ENCODE measurements around the gene SPTB.

DNA sequence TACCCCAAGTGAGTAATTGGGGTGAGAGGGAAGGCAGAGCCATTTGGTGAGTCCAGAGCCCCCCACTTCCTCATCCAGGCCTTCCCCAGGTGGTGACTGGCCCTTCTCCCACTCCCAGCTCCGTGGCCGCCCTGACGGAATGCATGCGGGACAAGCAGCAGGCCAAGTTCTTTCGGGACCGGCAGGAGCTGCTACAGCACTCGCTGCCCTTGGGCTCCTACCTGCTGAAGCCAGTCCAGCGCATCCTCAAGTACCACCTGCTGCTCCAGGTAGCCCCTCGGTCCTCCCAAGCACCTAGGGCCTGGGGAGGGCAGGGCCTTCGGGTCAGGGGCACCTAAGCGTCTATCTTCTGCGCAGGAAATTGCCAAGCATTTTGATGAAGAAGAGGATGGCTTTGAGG is 149.0 kb downstream of the SPTB start:
- TF ChIP-seq, protein P1, sequence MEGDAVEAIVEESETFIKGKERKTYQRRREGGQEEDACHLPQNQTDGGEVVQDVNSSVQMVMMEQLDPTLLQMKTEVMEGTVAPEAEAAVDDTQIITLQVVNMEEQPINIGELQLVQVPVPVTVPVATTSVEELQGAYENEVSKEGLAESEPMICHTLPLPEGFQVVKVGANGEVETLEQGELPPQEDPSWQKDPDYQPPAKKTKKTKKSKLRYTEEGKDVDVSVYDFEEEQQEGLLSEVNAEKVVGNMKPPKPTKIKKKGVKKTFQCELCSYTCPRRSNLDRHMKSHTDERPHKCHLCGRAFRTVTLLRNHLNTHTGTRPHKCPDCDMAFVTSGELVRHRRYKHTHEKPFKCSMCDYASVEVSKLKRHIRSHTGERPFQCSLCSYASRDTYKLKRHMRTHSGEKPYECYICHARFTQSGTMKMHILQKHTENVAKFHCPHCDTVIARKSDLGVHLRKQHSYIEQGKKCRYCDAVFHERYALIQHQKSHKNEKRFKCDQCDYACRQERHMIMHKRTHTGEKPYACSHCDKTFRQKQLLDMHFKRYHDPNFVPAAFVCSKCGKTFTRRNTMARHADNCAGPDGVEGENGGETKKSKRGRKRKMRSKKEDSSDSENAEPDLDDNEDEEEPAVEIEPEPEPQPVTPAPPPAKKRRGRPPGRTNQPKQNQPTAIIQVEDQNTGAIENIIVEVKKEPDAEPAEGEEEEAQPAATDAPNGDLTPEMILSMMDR (tag by site-specific recombination; IDR thresholded peaks at IDR 0.05): no peak
- TF ChIP-seq, protein P2, sequence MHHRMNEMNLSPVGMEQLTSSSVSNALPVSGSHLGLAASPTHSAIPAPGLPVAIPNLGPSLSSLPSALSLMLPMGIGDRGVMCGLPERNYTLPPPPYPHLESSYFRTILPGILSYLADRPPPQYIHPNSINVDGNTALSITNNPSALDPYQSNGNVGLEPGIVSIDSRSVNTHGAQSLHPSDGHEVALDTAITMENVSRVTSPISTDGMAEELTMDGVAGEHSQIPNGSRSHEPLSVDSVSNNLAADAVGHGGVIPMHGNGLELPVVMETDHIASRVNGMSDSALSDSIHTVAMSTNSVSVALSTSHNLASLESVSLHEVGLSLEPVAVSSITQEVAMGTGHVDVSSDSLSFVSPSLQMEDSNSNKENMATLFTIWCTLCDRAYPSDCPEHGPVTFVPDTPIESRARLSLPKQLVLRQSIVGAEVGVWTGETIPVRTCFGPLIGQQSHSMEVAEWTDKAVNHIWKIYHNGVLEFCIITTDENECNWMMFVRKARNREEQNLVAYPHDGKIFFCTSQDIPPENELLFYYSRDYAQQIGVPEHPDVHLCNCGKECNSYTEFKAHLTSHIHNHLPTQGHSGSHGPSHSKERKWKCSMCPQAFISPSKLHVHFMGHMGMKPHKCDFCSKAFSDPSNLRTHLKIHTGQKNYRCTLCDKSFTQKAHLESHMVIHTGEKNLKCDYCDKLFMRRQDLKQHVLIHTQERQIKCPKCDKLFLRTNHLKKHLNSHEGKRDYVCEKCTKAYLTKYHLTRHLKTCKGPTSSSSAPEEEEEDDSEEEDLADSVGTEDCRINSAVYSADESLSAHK (tag by site-specific recombination; IDR thresholded peaks at IDR 0.05): no peak
- TF ChIP-seq, protein P3, sequence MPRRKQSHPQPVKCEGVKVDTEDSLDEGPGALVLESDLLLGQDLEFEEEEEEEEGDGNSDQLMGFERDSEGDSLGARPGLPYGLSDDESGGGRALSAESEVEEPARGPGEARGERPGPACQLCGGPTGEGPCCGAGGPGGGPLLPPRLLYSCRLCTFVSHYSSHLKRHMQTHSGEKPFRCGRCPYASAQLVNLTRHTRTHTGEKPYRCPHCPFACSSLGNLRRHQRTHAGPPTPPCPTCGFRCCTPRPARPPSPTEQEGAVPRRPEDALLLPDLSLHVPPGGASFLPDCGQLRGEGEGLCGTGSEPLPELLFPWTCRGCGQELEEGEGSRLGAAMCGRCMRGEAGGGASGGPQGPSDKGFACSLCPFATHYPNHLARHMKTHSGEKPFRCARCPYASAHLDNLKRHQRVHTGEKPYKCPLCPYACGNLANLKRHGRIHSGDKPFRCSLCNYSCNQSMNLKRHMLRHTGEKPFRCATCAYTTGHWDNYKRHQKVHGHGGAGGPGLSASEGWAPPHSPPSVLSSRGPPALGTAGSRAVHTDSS (tag by site-specific recombination; IDR thresholded peaks at IDR 0.05): no peak
- TF ChIP-seq ZNF600 (tag by site-specific recombination; IDR thresholded peaks at IDR 0.05) (no peak), ZFP3 (tag by site-specific recombination; IDR thresholded peaks at IDR 0.05; ENCODE audit: low read depth) (no peak), YY1 (tag by site-specific recombination; IDR thresholded peaks at IDR 0.05) (no peak), ZNF114 (tag by site-specific recombination; IDR thresholded peaks at IDR 0.05) (no peak)
- TF ChIP-seq, protein P4, sequence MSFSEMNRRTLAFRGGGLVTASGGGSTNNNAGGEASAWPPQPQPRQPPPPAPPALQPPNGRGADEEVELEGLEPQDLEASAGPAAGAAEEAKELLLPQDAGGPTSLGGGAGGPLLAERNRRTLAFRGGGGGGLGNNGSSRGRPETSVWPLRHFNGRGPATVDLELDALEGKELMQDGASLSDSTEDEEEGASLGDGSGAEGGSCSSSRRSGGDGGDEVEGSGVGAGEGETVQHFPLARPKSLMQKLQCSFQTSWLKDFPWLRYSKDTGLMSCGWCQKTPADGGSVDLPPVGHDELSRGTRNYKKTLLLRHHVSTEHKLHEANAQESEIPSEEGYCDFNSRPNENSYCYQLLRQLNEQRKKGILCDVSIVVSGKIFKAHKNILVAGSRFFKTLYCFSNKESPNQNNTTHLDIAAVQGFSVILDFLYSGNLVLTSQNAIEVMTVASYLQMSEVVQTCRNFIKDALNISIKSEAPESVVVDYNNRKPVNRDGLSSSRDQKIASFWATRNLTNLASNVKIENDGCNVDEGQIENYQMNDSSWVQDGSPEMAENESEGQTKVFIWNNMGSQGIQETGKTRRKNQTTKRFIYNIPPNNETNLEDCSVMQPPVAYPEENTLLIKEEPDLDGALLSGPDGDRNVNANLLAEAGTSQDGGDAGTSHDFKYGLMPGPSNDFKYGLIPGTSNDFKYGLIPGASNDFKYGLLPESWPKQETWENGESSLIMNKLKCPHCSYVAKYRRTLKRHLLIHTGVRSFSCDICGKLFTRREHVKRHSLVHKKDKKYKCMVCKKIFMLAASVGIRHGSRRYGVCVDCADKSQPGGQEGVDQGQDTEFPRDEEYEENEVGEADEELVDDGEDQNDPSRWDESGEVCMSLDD (tag by site-specific recombination; IDR thresholded peaks at IDR 0.05): no peak
- TF ChIP-seq, protein P5, sequence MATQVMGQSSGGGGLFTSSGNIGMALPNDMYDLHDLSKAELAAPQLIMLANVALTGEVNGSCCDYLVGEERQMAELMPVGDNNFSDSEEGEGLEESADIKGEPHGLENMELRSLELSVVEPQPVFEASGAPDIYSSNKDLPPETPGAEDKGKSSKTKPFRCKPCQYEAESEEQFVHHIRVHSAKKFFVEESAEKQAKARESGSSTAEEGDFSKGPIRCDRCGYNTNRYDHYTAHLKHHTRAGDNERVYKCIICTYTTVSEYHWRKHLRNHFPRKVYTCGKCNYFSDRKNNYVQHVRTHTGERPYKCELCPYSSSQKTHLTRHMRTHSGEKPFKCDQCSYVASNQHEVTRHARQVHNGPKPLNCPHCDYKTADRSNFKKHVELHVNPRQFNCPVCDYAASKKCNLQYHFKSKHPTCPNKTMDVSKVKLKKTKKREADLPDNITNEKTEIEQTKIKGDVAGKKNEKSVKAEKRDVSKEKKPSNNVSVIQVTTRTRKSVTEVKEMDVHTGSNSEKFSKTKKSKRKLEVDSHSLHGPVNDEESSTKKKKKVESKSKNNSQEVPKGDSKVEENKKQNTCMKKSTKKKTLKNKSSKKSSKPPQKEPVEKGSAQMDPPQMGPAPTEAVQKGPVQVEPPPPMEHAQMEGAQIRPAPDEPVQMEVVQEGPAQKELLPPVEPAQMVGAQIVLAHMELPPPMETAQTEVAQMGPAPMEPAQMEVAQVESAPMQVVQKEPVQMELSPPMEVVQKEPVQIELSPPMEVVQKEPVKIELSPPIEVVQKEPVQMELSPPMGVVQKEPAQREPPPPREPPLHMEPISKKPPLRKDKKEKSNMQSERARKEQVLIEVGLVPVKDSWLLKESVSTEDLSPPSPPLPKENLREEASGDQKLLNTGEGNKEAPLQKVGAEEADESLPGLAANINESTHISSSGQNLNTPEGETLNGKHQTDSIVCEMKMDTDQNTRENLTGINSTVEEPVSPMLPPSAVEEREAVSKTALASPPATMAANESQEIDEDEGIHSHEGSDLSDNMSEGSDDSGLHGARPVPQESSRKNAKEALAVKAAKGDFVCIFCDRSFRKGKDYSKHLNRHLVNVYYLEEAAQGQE (tag by site-specific recombination; IDR thresholded peaks at IDR 0.05): no peak
- TF ChIP-seq, protein P6, sequence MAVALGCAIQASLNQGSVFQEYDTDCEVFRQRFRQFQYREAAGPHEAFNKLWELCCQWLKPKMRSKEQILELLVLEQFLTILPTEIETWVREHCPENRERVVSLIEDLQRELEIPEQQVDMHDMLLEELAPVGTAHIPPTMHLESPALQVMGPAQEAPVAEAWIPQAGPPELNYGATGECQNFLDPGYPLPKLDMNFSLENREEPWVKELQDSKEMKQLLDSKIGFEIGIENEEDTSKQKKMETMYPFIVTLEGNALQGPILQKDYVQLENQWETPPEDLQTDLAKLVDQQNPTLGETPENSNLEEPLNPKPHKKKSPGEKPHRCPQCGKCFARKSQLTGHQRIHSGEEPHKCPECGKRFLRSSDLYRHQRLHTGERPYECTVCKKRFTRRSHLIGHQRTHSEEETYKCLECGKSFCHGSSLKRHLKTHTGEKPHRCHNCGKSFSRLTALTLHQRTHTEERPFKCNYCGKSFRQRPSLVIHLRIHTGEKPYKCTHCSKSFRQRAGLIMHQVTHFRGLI (tag by site-specific recombination; IDR thresholded peaks at IDR 0.05): no peak

Measured in HEK293 (cell line).